ENCODE results near the gene CADM1.
A peak's percentile ranks its signal among the peaks of the same experiment; 100 is the strongest.

The CADM1 gene

DNA sequence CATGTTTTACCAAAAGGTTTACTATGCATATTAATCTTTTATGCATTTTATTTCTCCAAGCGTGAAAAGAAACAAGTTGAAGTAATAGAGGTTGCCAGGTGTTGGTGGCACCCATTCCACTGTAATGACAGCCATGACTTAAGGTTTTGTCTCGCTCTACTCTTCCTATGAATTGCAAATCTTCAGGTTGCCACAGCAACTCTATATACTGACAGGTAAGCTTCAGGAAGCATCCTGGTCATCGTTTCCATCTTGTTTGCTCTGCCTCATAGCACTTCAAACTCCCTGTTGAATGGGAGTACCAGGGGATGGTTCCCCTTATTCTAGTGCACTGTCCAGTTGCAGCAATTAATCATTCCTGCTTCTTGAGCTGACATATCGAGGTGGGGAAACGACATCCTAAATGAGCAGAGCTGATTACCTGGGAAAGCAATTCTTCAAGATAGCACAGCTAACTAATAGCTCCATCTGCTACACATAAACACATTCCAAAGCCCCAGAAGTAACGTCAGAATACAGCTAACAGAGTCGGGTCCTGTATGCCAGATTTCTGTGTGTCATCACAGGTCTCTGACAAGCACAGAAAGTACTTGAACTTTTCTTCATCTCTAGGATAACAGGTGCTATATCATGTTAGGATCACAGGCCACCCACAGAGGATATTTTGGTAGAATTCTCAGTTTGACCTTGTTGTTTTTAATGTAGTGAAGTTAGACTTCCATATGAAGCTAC is 80.3 kb downstream of the CADM1 start:
- no peak overlapping the region for H3K9ac ChIP-seq (ENCODE audit: low read length in 2 of 2)
- no peaks in the 10 kb centered on the region for H3K9me3 ChIP-seq (ENCODE audit: control insufficient read depth in 2 of 2, low read length in 2 of 2)
- H3K27ac ChIP-seq (ENCODE audit: low read length): no peak overlapping the region
- no peak overlapping the region for H3K4me3 ChIP-seq (ENCODE audit: low read length in 2 of 2)
- peaks cover 5% of the 10 kb centered on the region for H3K4me1 ChIP-seq (ENCODE audit: control insufficient read depth, insufficient read depth, low read length)
- H3K27me3 ChIP-seq (ENCODE audit: control insufficient read depth in 1 of 2, insufficient read depth in 2 of 2, low read length in 2 of 2): peaks cover 0 to 4% of the 10 kb centered on the region in 2 donors
- no peaks in the 10 kb centered on the region for H3K36me3 ChIP-seq (ENCODE audit: control insufficient read depth in 2 of 2, insufficient read depth in 2 of 2, low read length in 2 of 2)

DNA sequence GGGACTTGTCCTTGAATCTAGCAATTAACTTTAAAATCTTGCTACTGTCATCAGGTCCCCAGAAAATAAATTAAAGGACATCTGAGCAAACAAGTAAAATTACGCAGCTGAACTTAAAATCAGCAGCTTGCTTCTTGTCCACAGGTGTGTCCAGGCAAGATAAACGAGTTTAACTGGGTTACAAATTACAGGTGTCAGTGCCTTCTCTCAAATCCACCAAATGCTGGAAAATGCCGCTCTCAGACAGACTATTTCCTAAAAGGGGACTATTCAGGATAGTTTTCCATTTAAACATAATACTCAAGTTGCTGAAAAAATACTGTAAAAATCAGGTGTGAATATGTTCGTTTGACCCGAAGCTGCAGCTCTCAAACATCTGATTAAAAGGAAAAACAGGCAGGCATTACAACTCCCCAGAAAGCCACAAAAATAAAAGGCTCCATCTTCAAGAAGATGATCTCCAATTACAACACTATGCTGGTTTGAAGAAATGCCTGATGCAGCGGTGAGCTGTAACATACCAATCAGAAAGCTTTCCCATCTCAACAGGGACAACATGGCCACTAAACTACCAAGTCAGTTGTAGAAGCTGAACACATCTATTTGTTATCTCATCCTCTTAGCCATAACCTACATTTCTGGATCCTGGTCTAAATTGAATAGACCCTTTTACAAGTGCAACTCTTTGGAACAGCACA is 82.1 kb downstream of the CADM1 start:
- H3K9me3 ChIP-seq (ENCODE audit: control insufficient read depth in 2 of 2, low read length in 2 of 2): no peaks in the 10 kb centered on the region
- peaks cover 0 to 4% of the 10 kb centered on the region in 2 donors for H3K27me3 ChIP-seq (ENCODE audit: control insufficient read depth in 1 of 2, insufficient read depth in 2 of 2, low read length in 2 of 2)
- H3K4me1 ChIP-seq (ENCODE audit: control insufficient read depth, insufficient read depth, low read length): peaks cover 5% of the 10 kb centered on the region
- no peak overlapping the region for H3K9ac ChIP-seq (ENCODE audit: low read length in 2 of 2)
- H3K27ac ChIP-seq (ENCODE audit: low read length): no peak overlapping the region
- no peaks in the 10 kb centered on the region for H3K36me3 ChIP-seq (ENCODE audit: control insufficient read depth in 2 of 2, insufficient read depth in 2 of 2, low read length in 2 of 2)
- no peak overlapping the region for H3K4me3 ChIP-seq (ENCODE audit: low read length in 2 of 2)

- Histone ChIP-seq H3K27me3 (ENCODE audit: control insufficient read depth in 1 of 2, insufficient read depth in 2 of 2, low read length in 2 of 2) (peaks cover 0 to 4% of the 10 kb centered on the region in 2 donors), H3K9ac (ENCODE audit: low read length in 2 of 2) (no peak overlapping the region), H3K9me3 (ENCODE audit: control insufficient read depth in 2 of 2, low read length in 2 of 2) (no peaks in the 10 kb centered on the region), H3K36me3 (ENCODE audit: control insufficient read depth in 2 of 2, insufficient read depth in 2 of 2, low read length in 2 of 2) (no peaks in the 10 kb centered on the region), H3K27ac (ENCODE audit: low read length) (no peak overlapping the region), H3K4me3 (ENCODE audit: low read length in 2 of 2) (peak overlapping the region; percentile 21 to 40), H3K4me1 (ENCODE audit: control insufficient read depth, insufficient read depth, low read length) (peaks cover 5% of the 10 kb centered on the region)
Observed at GRCh38 chr11:115421352-115421991, 82.7 kb downstream of the CADM1 start.

DNA sequence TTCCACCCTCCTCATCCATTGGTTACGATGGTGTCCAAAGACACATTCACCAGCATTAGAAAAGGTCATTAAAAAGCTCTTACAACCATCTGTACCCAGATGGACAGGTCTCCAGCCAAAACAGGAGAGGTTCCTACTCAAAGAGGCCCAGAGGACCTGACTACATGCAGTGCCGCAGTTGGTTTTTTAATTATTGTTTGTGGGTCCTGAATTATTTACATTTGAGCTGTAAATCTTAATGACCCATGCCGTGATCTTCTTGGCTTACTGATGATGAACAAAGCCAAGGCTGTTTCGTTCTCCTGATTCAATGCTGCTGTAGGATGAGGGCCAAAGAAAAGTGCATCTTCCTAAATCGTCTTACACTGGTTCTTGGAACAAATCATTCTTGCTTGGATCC is 83.7 kb downstream of the CADM1 start:
- Histone ChIP-seq H3K27me3 (ENCODE audit: control insufficient read depth in 1 of 2, insufficient read depth in 2 of 2, low read length in 2 of 2) (peaks cover 0 to 4% of the 10 kb centered on the region in 2 donors), H3K36me3 (ENCODE audit: control insufficient read depth in 2 of 2, insufficient read depth in 2 of 2, low read length in 2 of 2) (no peaks in the 10 kb centered on the region), H3K9ac (ENCODE audit: low read length in 2 of 2) (no peak overlapping the region), H3K4me3 (ENCODE audit: low read length in 2 of 2) (no peak overlapping the region), H3K4me1 (ENCODE audit: control insufficient read depth, insufficient read depth, low read length) (peaks cover 5% of the 10 kb centered on the region), H3K9me3 (ENCODE audit: control insufficient read depth in 2 of 2, low read length in 2 of 2) (no peaks in the 10 kb centered on the region), H3K27ac (ENCODE audit: low read length) (no peak overlapping the region)

DNA sequence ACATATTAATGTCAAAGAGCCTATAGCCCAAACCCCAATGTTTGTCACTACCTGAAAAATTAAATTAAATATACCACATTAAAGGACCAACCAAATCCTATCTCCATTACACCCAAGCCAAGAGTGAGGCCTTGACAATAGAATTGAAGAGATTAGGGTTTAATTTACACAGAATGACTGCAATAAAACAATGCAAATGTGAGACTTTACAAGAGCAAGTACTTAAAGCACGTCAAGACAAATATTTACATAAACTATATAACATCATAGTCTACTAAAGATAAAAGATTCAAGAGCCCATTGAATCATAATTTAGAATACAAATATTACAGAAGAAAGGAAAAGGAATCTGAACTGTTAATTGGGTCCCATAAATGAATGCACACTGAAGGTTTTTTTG is 85.6 kb downstream of the CADM1 start:
- Histone ChIP-seq H3K9me3 (ENCODE audit: control insufficient read depth in 2 of 2, low read length in 2 of 2) (no peaks in the 10 kb centered on the region), H3K9ac (ENCODE audit: low read length in 2 of 2) (no peak overlapping the region), H3K4me1 (ENCODE audit: control insufficient read depth, insufficient read depth, low read length) (peaks cover 5% of the 10 kb centered on the region), H3K27me3 (ENCODE audit: control insufficient read depth in 1 of 2, insufficient read depth in 2 of 2, low read length in 2 of 2) (peaks cover 0 to under 1% of the 10 kb centered on the region in 2 donors), H3K36me3 (ENCODE audit: control insufficient read depth in 2 of 2, insufficient read depth in 2 of 2, low read length in 2 of 2) (no peaks in the 10 kb centered on the region), H3K27ac (ENCODE audit: low read length) (no peak overlapping the region), H3K4me3 (ENCODE audit: low read length in 2 of 2) (no peak overlapping the region)

DNA sequence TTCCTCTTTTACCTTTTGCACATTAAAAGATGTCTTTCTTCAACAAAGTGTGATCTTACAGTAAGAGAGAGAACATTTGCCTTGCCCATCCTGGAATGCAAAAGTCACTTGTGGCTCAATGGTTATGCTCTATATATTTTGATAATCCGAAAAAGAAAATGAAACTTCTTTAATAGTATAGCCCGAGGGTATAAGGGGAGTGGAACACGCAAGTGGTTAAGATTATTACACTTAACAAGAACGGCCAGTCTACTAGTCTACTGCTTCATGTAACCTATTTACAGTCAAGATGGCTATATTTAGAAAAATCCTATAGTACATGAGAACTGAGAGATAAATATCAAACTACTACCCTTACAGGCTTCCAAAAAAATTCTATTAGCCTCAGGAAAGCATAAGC is 86.1 kb downstream of the CADM1 start:
- H3K36me3 ChIP-seq (ENCODE audit: control insufficient read depth in 2 of 2, insufficient read depth in 2 of 2, low read length in 2 of 2): no peaks in the 10 kb centered on the region
- H3K4me1 ChIP-seq (ENCODE audit: control insufficient read depth, insufficient read depth, low read length): peaks cover 5% of the 10 kb centered on the region
- no peaks in the 10 kb centered on the region for H3K27me3 ChIP-seq (ENCODE audit: control insufficient read depth in 1 of 2, insufficient read depth in 2 of 2, low read length in 2 of 2)
- no peak overlapping the region for H3K4me3 ChIP-seq (ENCODE audit: low read length in 2 of 2)
- no peak overlapping the region for H3K27ac ChIP-seq (ENCODE audit: low read length)
- no peak overlapping the region for H3K9ac ChIP-seq (ENCODE audit: low read length in 2 of 2)
- no peaks in the 10 kb centered on the region for H3K9me3 ChIP-seq (ENCODE audit: control insufficient read depth in 2 of 2, low read length in 2 of 2)

- H3K4me1 ChIP-seq (ENCODE audit: control insufficient read depth, insufficient read depth, low read length): peaks cover 3% of the 10 kb centered on the region
- H3K9me3 ChIP-seq (ENCODE audit: control insufficient read depth in 2 of 2, low read length in 2 of 2): no peaks in the 10 kb centered on the region
- H3K36me3 ChIP-seq (ENCODE audit: control insufficient read depth in 2 of 2, insufficient read depth in 2 of 2, low read length in 2 of 2): no peaks in the 10 kb centered on the region
- H3K27me3 ChIP-seq (ENCODE audit: control insufficient read depth in 1 of 2, insufficient read depth in 2 of 2, low read length in 2 of 2): no peaks in the 10 kb centered on the region
- H3K27ac ChIP-seq (ENCODE audit: low read length): no peak overlapping the region
- no peak overlapping the region for H3K4me3 ChIP-seq (ENCODE audit: low read length in 2 of 2)
- no peak overlapping the region for H3K9ac ChIP-seq (ENCODE audit: low read length in 2 of 2)
Observed at GRCh38 chr11:115411120-115411519, 93.1 kb downstream of the CADM1 start.

- Histone ChIP-seq H3K9me3 (ENCODE audit: control insufficient read depth in 2 of 2, low read length in 2 of 2) (no peaks in the 10 kb centered on the region), H3K9ac (ENCODE audit: low read length in 2 of 2) (no peak overlapping the region), H3K4me3 (ENCODE audit: low read length in 2 of 2) (no peak overlapping the region), H3K27me3 (ENCODE audit: control insufficient read depth in 1 of 2, insufficient read depth in 2 of 2, low read length in 2 of 2) (no peaks in the 10 kb centered on the region), H3K27ac (ENCODE audit: low read length) (no peak overlapping the region), H3K4me1 (ENCODE audit: control insufficient read depth, insufficient read depth, low read length) (peaks cover 3% of the 10 kb centered on the region), H3K36me3 (ENCODE audit: control insufficient read depth in 2 of 2, insufficient read depth in 2 of 2, low read length in 2 of 2) (no peaks in the 10 kb centered on the region)
Observed at GRCh38 chr11:115409691-115410220, 94.5 kb downstream of the CADM1 start.

DNA sequence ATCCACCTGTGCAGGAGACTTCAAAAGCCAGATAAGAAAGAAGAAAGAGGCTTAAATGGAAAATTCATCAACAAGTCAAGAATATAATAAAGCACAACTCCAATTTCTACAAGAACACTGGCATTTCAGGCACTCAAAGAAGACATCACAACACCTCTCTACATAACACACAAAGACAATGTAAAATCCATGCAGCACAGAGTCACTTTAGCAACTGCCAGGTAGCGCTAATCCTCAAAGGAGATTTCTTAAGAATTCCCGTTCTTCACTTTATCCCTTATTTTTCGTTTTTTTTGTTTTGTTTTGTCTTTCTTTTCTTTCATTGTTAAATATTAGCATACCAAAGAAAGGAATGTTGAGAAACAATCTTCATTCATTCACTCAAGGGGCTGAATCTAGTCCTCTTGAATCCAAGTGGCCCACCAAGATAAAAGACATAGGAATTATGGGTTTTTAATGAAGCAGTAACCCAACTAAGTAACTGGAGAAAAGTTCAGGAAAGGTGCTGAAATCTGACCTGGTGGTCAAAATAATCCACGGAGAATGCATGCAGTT is 95.0 kb downstream of the CADM1 start:
- no peak overlapping the region for H3K27ac ChIP-seq (ENCODE audit: low read length)

DNA sequence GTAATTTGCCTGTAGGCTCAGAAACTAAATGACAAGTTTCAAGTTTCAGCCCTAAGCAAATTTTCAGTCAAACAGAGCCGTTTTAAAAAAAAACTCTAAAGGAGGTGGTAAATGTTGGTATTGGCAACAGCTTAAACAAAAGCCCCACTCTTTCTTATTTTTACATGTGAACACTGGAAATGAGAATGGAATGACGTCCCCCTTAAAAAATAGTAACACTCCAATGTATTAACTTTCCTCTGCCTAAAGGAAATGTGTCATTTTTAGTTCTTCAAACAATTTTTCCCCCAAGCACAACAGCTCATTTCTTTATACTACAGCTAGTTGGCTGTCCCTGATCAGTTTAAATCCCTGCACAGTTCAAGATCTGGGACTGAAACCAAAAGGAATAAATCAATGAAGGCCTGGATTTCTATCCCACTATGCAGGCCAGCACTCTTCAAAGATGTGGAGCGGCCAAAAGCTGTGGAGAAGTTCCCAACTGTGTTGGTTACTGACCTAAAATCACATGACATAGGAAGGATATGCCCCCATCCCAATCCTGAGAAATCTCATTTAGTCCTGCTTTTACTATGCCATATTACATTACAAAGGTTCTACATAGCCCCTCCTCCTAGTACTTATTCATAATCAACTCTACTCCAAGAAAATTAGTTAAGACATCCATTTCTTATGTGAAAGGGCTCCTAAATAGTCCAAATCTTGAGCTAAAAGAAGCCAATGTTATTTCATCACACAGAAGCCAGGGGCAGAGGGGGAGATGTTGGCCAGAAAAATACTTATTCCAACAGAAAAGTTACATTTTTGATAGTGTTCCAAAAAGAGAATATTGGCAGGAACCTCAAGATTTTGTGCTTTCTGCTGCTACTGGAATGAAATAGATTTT is 95.9 kb downstream of the CADM1 start:
- H3K9me3 ChIP-seq (ENCODE audit: control insufficient read depth in 2 of 2, low read length in 2 of 2): no peaks in the 10 kb centered on the region
- peaks cover 3% of the 10 kb centered on the region for H3K4me1 ChIP-seq (ENCODE audit: control insufficient read depth, insufficient read depth, low read length)
- H3K27ac ChIP-seq (ENCODE audit: low read length): no peak overlapping the region
- H3K9ac ChIP-seq (ENCODE audit: low read length in 2 of 2): no peak overlapping the region
- no peaks in the 10 kb centered on the region for H3K36me3 ChIP-seq (ENCODE audit: control insufficient read depth in 2 of 2, insufficient read depth in 2 of 2, low read length in 2 of 2)
- no peaks in the 10 kb centered on the region for H3K27me3 ChIP-seq (ENCODE audit: control insufficient read depth in 1 of 2, insufficient read depth in 2 of 2, low read length in 2 of 2)
- no peak overlapping the region for H3K4me3 ChIP-seq (ENCODE audit: low read length in 2 of 2)

More for the DNA sequence above, 95.0 kb downstream of the CADM1 start:
- Histone ChIP-seq H3K4me1 (ENCODE audit: control insufficient read depth, insufficient read depth, low read length) (peaks cover 3% of the 10 kb centered on the region), H3K4me3 (ENCODE audit: low read length in 2 of 2) (no peak overlapping the region), H3K9ac (ENCODE audit: low read length in 2 of 2) (no peak overlapping the region), H3K9me3 (ENCODE audit: control insufficient read depth in 2 of 2, low read length in 2 of 2) (no peaks in the 10 kb centered on the region), H3K36me3 (ENCODE audit: control insufficient read depth in 2 of 2, insufficient read depth in 2 of 2, low read length in 2 of 2) (no peaks in the 10 kb centered on the region), H3K27me3 (ENCODE audit: control insufficient read depth in 1 of 2, insufficient read depth in 2 of 2, low read length in 2 of 2) (no peaks in the 10 kb centered on the region)
